Calu3 (cell line): Measurements from ENCODE around the gene C5orf34. TPM values are rescaled to one million over a fixed set of nuclear protein-coding genes. Genes with fewer than 3 reads are reported as not detected.
A peak's percentile ranks its signal among the peaks of the same experiment; 100 is the strongest.
"Not testable (repeated sequence)": the region's sequence is repeated elsewhere in the genome, so short reads cannot be mapped to it uniquely, and the experiment has no call there.

ENCODE experiments used
- BruUV-seq: library from RNA; stranded (reverse); fragments of 400-500 nt; replicated peaks from 2 replicates; lab custom pipeline; 2021; lab: Mats Ljungman, UMichigan
- CTCF ChIA-PET: fragments of 300-600 bp; sonication (Branson Sonifier 250); formaldehyde crosslinking; loops from one replicate; lab custom pipeline; 2022; ENCODE audit warnings: antibody characterized with exemption; lab: Charles Lee
- DNase-seq: peaks from one replicate; pipeline ENCODE4 v3.0.0; 2022
- H3K27ac Mint-ChIP-seq: one replicate; pipeline ENCODE4 v1.8.0; 2022; ENCODE audit warnings: mixed read lengths; ENCODE audit not compliant: unreplicated experiment
- H3K27me3 Mint-ChIP-seq: one replicate; pipeline ENCODE4 v1.8.0; 2022; ENCODE audit warnings: mixed read lengths; ENCODE audit not compliant: unreplicated experiment
- H3K36me3 Mint-ChIP-seq: one replicate; pipeline ENCODE4 v1.8.0; 2022; ENCODE audit warnings: mild to moderate bottlenecking, moderate library complexity, mixed read lengths; ENCODE audit not compliant: insufficient read depth, unreplicated experiment
- H3K4me1 Mint-ChIP-seq: one replicate; pipeline ENCODE4 v1.8.0; 2022; ENCODE audit warnings: mild to moderate bottlenecking, low read depth, mixed read lengths; ENCODE audit not compliant: unreplicated experiment
- H3K4me3 Mint-ChIP-seq: one replicate; pipeline ENCODE4 v1.8.0; 2022; ENCODE audit warnings: mild to moderate bottlenecking, low read depth, moderate library complexity, mixed read lengths; ENCODE audit not compliant: unreplicated experiment
- H3K9me3 Mint-ChIP-seq: one replicate; pipeline ENCODE4 v1.8.0; 2022; ENCODE audit warnings: low read depth, mixed read lengths; ENCODE audit not compliant: unreplicated experiment
- CTCF ChIP-seq: fragments of 200-600 bp; IDR thresholded peaks from one replicate; pipeline ENCODE4 v1.8.0; 2022; ENCODE audit warnings: antibody characterized with exemption; ENCODE audit not compliant: unreplicated experiment
- intact Hi-C: fragments of 100-400 bp; cut with micrococcal nuclease; formaldehyde crosslinking; loops from one replicate; pipeline ENCODE4 v1.10.0; 2022; ENCODE audit not compliant: unreplicated experiment
- total RNA-seq: library from RNA; stranded (reverse); gene quantifications from 2 replicates; pipeline ENCODE4 v1.2.3, GENCODE V29; 2022

Gene C5orf34
- total RNA-seq, 1 experiment from 2014 or later, result 6.9 TPM

GRCh38 chr5:43561356-43561755, 46.4 kb upstream of the C5orf34 start:
- H3K9me3 Mint-ChIP-seq, result no peaks in the 10 kb centered on the region
- DNase-seq, result no peak
- H3K27me3 Mint-ChIP-seq, result no peaks in the 10 kb centered on the region
- H3K36me3 Mint-ChIP-seq, result peaks cover 15% of the 10 kb centered on the region
- H3K4me3 Mint-ChIP-seq, result no peak overlapping the region
- no peak for TF ChIP-seq CTCF
- CTCF ChIA-PET, result no interaction called here
- intact Hi-C loops, result no loop called here
- no peak overlapping the region for H3K27ac Mint-ChIP-seq
- no peaks in the 10 kb centered on the region for H3K4me1 Mint-ChIP-seq
- BruUV-seq, result no TSS peak

- intact Hi-C loops, result no loop called here
- no peaks in the 10 kb centered on the region for H3K9me3 Mint-ChIP-seq
- peaks cover 24% of the 10 kb centered on the region for H3K36me3 Mint-ChIP-seq
- TF ChIP-seq CTCF, result no peak
- no peaks in the 10 kb centered on the region for H3K4me1 Mint-ChIP-seq
- CTCF ChIA-PET, result no interaction called here
- no peak overlapping the region for H3K27ac Mint-ChIP-seq
- no peak overlapping the region for H3K4me3 Mint-ChIP-seq
- no TSS peak for BruUV-seq
- H3K27me3 Mint-ChIP-seq, result no peaks in the 10 kb centered on the region
- peak; percentile 2 for DNase-seq
Measured at GRCh38 chr5:43560128-43560527, 45.2 kb upstream of the C5orf34 start.

GRCh38 chr5:43556857-43557542, 42.1 kb upstream of the C5orf34 start, which contains the start of gene PAIP1:
PAIP1 (minus strand) TSS chr5:43557077; CDS start chr5:43556846, 231 bp downstream.
- no peaks in the 10 kb centered on the region for H3K9me3 Mint-ChIP-seq
- no peak within 1 kb of the TSS for H3K4me3 Mint-ChIP-seq
- CTCF ChIA-PET, result no interaction called here
- peak; percentile 33 for TF ChIP-seq CTCF
- intact Hi-C loops, result loop anchor here (5.0 kb wide), 1 partner anchor 45 kb away; the partner anchor contains the start of gene NNT
- H3K27me3 Mint-ChIP-seq, result no peaks in the 10 kb centered on the region
- peak within 1 kb of the TSS; percentile 88 for H3K27ac Mint-ChIP-seq
- TSS peak; percentile 70 for BruUV-seq
- no peaks in the 10 kb centered on the region for H3K4me1 Mint-ChIP-seq
- H3K36me3 Mint-ChIP-seq, result peaks cover 24% of the 10 kb centered on the region
- DNase-seq, result peak; percentile 90

- Mint-ChIP-seq H3K27ac (peak overlapping the region; percentile 88), H3K36me3 (peaks cover 27% of the 10 kb centered on the region)
- intact Hi-C loops, result loop anchor here (5.0 kb wide), 1 partner anchor 46 kb away; the partner anchor contains the start of gene NNT
- BruUV-seq, H3K27me3 Mint-ChIP-seq, CTCF ChIA-PET, H3K9me3 Mint-ChIP-seq, H3K4me1 Mint-ChIP-seq, H3K4me3 Mint-ChIP-seq, DNase-seq: not testable (repeated sequence)
Measured at GRCh38 chr5:43556607-43556856, 41.6 kb upstream of the C5orf34 start.
